Mammary epithelial cell (primary cell): ENCODE measurements around the gene SPHKAP.

Experiments used
- CTCF ChIP-seq, 2 donors: IDR thresholded peaks in 1 of 2; conservative IDR thresholded peaks in 1 of 2; 2 replicates each; pipeline ENCODE4 v1.5.1; 2011 to 2012; ENCODE audit warnings: inconsistent platforms in 2 of 2, low read length in 2 of 2, mild to moderate bottlenecking in 2 of 2, control low read depth in 1 of 2, low read depth in 1 of 2; ENCODE audit not compliant: insufficient read depth in 1 of 2; ENCODE audit errors: extremely low read depth in 1 of 2
- EZH2 ChIP-seq: IDR thresholded peaks from 2 replicates; pipeline ENCODE4 v1.6.1; 2012; ENCODE audit warnings: low read length, inconsistent platforms, borderline replicate concordance

- TF ChIP-seq CTCF (conservative IDR thresholded peaks at IDR 0.05 in 1 of 2, IDR thresholded peaks at IDR 0.05 in 1 of 2; ENCODE audit: extremely low read depth in 1 of 2, insufficient read depth in 1 of 2, low read depth in 1 of 2, low read length in 2 of 2) (no peak), EZH2 (no peak)
Observed at GRCh38 chr2:228064024-228064423, 117.5 kb downstream of the SPHKAP start.
